SK-N-SH (cell line): ENCODE data around the gene EFHD1.

Experiments
- EZH2phosphoT487 ChIP-seq: fragments of 200-600 bp; sonication (generic); IDR thresholded peaks from 2 replicates; pipeline ENCODE4 v1.6.1; 2017; ENCODE audit warnings: low read depth, mixed run types, mild to moderate bottlenecking, antibody characterized with exemption, moderate library complexity, borderline replicate concordance
- FOXM1 ChIP-seq: IDR thresholded peaks from 2 replicates; pipeline ENCODE4 v1.4.0; 2012; ENCODE audit warnings: low read depth, mild to moderate bottlenecking
- GABPA ChIP-seq: IDR thresholded peaks from 2 replicates; pipeline ENCODE4 v1.4.0; 2012; ENCODE audit warnings: low read depth, mild to moderate bottlenecking
- GATA2 ChIP-seq: sonication (generic); formaldehyde crosslinking; IDR thresholded peaks from 2 replicates; pipeline ENCODE4 v1.5.0; 2020; ENCODE audit warnings: mild to moderate bottlenecking, missing genetic modification reagents
- POLR2AphosphoS5 ChIP-seq: IDR thresholded peaks from 2 replicates; pipeline ENCODE4 v1.6.1; 2012; ENCODE audit warnings: low read depth, low read length
- RAD21 ChIP-seq: IDR thresholded peaks from 2 replicates; pipeline ENCODE4 v1.6.1; 2012; ENCODE audit warnings: mild to moderate bottlenecking, low read length
- RFX5 ChIP-seq: IDR thresholded peaks from 2 replicates; pipeline ENCODE4 v1.6.1; 2012; ENCODE audit warnings: mild to moderate bottlenecking, improper control_type of control experiment, low read length
- SIN3A ChIP-seq: IDR thresholded peaks from 2 replicates; pipeline ENCODE4 v1.6.1; 2012; ENCODE audit warnings: low read depth, mild to moderate bottlenecking, low read length, moderate library complexity, borderline replicate concordance
- TAF1 ChIP-seq: IDR thresholded peaks from 2 replicates; pipeline ENCODE4 v1.6.1; 2012; ENCODE audit warnings: low read depth, mild to moderate bottlenecking, low read length, moderate library complexity, borderline replicate concordance
- TCF12 ChIP-seq: IDR thresholded peaks from 2 replicates; pipeline ENCODE4 v1.4.0; 2012
- TF ChIP-seq, protein P1 (sequence below): fragments of 150-350 bp; IDR thresholded peaks from 2 replicates; pipeline ENCODE4 v1.6.1; 2017; ENCODE audit warnings: antibody characterized with exemption, low read length, low read depth, borderline replicate concordance
- TF ChIP-seq, protein P2 (sequence below): IDR thresholded peaks from 2 replicates; pipeline ENCODE4 v1.4.0; 2012; ENCODE audit warnings: low read depth, borderline replicate concordance
- TF ChIP-seq, protein P3 (sequence below): fragments of 200-600 bp; sonication (generic); IDR thresholded peaks from 2 replicates; pipeline ENCODE4 v1.6.1; 2017; ENCODE audit warnings: antibody characterized with exemption, mild to moderate bottlenecking, moderate library complexity
- TF ChIP-seq, protein P4 (sequence below): IDR thresholded peaks from 2 replicates; pipeline ENCODE4 v1.6.1; 2012; ENCODE audit warnings: mild to moderate bottlenecking, low read depth, low read length, moderate library complexity

DNA sequence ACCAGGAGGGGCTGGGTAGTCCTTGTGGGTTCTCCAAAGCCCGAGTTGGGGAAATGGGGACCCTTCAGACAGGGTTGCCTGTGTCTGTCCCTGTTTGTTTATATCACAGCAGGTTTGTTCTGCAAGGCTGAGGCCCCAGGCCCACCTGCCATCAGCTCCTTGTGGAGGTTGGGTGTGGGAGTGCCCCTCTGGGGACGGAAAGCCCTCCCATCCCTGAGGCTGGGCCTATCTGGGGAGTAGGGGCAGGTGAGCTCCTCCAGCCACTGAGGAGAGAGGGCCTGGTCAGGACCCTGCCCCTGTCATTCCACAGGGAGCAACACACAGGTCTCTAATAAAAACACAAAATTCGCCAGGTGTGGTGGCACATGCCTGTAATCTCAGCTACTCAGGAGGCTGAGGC lies 23.3 kb upstream of the EFHD1 start:
- TF ChIP-seq RFX5 (no peak), TCF12 (no peak), SIN3A (no peak), POLR2AphosphoS5 (no peak), EZH2phosphoT487 (no peak), RAD21 (no peak), TAF1 (no peak), FOXM1 (no peak), GATA2 (CRISPR knock-in tag) (no peak), GABPA (no peak)
- TF ChIP-seq, protein P1, sequence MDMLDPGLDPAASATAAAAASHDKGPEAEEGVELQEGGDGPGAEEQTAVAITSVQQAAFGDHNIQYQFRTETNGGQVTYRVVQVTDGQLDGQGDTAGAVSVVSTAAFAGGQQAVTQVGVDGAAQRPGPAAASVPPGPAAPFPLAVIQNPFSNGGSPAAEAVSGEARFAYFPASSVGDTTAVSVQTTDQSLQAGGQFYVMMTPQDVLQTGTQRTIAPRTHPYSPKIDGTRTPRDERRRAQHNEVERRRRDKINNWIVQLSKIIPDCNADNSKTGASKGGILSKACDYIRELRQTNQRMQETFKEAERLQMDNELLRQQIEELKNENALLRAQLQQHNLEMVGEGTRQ, result no peak
- TF ChIP-seq, protein P2, sequence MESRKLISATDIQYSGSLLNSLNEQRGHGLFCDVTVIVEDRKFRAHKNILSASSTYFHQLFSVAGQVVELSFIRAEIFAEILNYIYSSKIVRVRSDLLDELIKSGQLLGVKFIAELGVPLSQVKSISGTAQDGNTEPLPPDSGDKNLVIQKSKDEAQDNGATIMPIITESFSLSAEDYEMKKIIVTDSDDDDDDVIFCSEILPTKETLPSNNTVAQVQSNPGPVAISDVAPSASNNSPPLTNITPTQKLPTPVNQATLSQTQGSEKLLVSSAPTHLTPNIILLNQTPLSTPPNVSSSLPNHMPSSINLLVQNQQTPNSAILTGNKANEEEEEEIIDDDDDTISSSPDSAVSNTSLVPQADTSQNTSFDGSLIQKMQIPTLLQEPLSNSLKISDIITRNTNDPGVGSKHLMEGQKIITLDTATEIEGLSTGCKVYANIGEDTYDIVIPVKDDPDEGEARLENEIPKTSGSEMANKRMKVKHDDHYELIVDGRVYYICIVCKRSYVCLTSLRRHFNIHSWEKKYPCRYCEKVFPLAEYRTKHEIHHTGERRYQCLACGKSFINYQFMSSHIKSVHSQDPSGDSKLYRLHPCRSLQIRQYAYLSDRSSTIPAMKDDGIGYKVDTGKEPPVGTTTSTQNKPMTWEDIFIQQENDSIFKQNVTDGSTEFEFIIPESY, result no peak
- TF ChIP-seq, protein P3, sequence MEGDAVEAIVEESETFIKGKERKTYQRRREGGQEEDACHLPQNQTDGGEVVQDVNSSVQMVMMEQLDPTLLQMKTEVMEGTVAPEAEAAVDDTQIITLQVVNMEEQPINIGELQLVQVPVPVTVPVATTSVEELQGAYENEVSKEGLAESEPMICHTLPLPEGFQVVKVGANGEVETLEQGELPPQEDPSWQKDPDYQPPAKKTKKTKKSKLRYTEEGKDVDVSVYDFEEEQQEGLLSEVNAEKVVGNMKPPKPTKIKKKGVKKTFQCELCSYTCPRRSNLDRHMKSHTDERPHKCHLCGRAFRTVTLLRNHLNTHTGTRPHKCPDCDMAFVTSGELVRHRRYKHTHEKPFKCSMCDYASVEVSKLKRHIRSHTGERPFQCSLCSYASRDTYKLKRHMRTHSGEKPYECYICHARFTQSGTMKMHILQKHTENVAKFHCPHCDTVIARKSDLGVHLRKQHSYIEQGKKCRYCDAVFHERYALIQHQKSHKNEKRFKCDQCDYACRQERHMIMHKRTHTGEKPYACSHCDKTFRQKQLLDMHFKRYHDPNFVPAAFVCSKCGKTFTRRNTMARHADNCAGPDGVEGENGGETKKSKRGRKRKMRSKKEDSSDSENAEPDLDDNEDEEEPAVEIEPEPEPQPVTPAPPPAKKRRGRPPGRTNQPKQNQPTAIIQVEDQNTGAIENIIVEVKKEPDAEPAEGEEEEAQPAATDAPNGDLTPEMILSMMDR, result no peak
- TF ChIP-seq, protein P4, sequence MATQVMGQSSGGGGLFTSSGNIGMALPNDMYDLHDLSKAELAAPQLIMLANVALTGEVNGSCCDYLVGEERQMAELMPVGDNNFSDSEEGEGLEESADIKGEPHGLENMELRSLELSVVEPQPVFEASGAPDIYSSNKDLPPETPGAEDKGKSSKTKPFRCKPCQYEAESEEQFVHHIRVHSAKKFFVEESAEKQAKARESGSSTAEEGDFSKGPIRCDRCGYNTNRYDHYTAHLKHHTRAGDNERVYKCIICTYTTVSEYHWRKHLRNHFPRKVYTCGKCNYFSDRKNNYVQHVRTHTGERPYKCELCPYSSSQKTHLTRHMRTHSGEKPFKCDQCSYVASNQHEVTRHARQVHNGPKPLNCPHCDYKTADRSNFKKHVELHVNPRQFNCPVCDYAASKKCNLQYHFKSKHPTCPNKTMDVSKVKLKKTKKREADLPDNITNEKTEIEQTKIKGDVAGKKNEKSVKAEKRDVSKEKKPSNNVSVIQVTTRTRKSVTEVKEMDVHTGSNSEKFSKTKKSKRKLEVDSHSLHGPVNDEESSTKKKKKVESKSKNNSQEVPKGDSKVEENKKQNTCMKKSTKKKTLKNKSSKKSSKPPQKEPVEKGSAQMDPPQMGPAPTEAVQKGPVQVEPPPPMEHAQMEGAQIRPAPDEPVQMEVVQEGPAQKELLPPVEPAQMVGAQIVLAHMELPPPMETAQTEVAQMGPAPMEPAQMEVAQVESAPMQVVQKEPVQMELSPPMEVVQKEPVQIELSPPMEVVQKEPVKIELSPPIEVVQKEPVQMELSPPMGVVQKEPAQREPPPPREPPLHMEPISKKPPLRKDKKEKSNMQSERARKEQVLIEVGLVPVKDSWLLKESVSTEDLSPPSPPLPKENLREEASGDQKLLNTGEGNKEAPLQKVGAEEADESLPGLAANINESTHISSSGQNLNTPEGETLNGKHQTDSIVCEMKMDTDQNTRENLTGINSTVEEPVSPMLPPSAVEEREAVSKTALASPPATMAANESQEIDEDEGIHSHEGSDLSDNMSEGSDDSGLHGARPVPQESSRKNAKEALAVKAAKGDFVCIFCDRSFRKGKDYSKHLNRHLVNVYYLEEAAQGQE, result no peak
